ENCODE measurements around the gene SCN8A.
"Not testable (repeated sequence)": the region's sequence is repeated elsewhere in the genome, so short reads cannot be mapped to it uniquely, and the experiment has no call there.

Gene SCN8A

DNA sequence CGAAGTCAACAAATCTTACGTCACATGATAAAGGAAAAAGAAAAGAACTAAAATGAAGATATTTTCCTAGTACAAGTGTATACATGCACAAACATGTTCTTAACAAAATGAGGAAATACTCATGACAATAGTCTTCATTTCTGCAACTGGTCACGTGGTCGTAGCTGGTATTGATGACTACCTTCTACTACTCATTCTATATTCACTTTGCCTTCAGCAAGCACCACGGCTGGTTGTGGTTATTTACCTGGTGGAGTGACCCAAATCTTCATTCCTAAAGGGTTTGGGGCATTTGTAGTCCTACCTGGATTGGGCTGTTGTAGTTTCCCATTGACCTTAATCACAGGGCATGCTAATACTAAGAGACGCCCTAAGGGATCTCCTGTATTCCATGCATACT, 206.3 kb downstream of the SCN8A start:
- no peaks in the 10 kb centered on the region for H3K9me3 ChIP-seq (ENCODE audit: control insufficient read depth, insufficient read depth, low read length)
- H3K36me3 ChIP-seq (ENCODE audit: insufficient read depth, low read length) = no peaks in the 10 kb centered on the region; the same call in 1 of the 2 replicates
- H3K9ac ChIP-seq (ENCODE audit: low read depth, low read length) = no peak overlapping the region
- no peaks in the 10 kb centered on the region for H3K4me1 ChIP-seq (ENCODE audit: insufficient read depth, low read length)

DNA sequence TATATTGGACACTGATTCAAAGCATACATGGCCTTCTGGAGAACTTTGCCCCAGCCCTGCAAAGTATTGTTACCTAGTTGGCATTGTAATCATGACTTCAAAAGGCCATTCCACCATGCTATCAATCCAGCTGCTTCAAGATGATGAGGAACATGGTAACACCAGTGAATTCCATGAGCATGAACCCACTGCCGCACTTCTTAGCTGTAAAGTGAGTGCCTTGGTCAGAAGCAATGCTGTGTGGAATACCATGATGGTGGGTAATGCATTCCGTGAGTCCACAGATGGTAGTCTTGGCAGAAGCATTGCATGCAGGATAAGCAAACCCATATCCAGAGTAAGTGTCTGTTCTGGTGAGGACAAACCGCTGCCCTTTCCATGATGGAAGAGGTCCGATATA, 207.0 kb downstream of the SCN8A start:
- H3K9me3 ChIP-seq (ENCODE audit: control insufficient read depth, insufficient read depth, low read length); H3K4me1 ChIP-seq (ENCODE audit: insufficient read depth, low read length); H3K9ac ChIP-seq (ENCODE audit: low read depth, low read length); H3K36me3 ChIP-seq (ENCODE audit: insufficient read depth, low read length): not testable (repeated sequence)

DNA sequence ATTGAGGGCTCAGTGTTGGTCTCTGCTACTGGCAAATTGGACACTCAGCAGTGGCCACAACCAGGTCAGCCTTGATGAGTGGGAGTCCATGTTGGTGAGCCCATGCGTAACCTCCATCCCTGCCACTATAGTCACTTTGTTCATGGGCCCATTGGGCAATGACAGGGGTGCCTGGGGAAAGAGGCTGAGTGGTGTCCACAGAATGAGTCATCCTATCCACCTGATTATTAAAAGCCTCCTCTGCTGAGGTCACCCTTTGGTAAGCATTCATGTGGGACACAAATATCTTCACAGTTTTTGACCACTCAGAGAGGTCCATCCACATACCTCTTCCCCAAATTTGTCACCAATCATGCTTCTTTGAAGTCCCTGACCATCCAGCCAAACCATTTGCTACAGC, 207.5 kb downstream of the SCN8A start:
- Histone ChIP-seq H3K36me3 (ENCODE audit: insufficient read depth, low read length) (no peaks in the 10 kb centered on the region; the same call in 1 of the 2 replicates), H3K4me1 (ENCODE audit: insufficient read depth, low read length) (no peaks in the 10 kb centered on the region), H3K9ac (ENCODE audit: low read depth, low read length) (no peak overlapping the region), H3K9me3 (ENCODE audit: control insufficient read depth, insufficient read depth, low read length) (no peaks in the 10 kb centered on the region)

GRCh38 chr12:51801027-51801426, 210.0 kb downstream of the SCN8A start:
- Histone ChIP-seq H3K9ac (ENCODE audit: low read depth, low read length) (no peak overlapping the region), H3K9me3 (ENCODE audit: control insufficient read depth, insufficient read depth, low read length) (no peaks in the 10 kb centered on the region), H3K36me3 (ENCODE audit: insufficient read depth, low read length) (no peaks in the 10 kb centered on the region; the same call in 1 of the 2 replicates), H3K4me1 (ENCODE audit: insufficient read depth, low read length) (no peaks in the 10 kb centered on the region)

DNA sequence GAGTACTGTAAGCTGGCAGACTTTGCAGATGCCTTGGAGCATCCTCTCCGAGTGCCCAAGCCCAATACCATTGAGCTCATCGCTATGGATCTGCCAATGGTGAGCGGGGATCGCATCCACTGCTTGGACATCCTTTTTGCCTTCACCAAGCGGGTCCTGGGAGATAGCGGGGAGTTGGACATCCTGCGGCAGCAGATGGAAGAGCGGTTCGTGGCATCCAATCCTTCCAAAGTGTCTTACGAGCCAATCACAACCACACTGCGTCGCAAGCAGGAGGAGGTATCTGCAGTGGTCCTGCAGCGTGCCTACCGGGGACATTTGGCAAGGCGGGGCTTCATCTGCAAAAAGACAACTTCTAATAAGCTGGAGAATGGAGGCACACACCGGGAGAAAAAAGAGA, 215.9 kb downstream of the SCN8A start:
- H3K36me3 ChIP-seq (ENCODE audit: insufficient read depth, low read length) = no peaks in the 10 kb centered on the region; the same call in 1 of the 2 replicates
- H3K9ac ChIP-seq (ENCODE audit: low read depth, low read length) = no peak overlapping the region
- H3K4me1 ChIP-seq (ENCODE audit: insufficient read depth, low read length) = peaks cover 6% of the 10 kb centered on the region; the same call in 1 of the 2 replicates
- H3K9me3 ChIP-seq (ENCODE audit: control insufficient read depth, insufficient read depth, low read length) = no peaks in the 10 kb centered on the region

DNA sequence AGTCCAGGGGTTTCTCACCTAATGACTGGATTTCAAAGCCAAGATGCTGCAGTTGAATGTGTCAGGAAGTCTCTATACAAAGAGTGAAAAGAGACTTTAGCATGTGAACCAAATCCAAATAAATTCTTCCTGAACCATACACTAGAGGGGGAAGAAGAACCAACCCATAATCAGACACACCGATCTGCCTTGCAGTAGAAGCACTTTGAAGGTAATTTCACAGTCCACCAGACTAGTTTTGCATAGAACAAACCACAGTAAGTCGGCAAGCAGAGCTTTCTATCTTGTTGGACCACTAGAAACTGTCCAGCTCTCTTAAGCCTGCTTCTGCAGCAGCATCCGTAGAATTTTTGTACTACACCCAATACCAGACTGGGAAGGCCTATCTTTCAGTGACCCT, 218.2 kb downstream of the SCN8A start:
- Histone ChIP-seq H3K36me3 (ENCODE audit: insufficient read depth, low read length) (no peaks in the 10 kb centered on the region; the same call in 1 of the 2 replicates), H3K4me1 (ENCODE audit: insufficient read depth, low read length) (peaks cover 6% of the 10 kb centered on the region; the same call in 1 of the 2 replicates), H3K9me3 (ENCODE audit: control insufficient read depth, insufficient read depth, low read length) (no peaks in the 10 kb centered on the region), H3K9ac (ENCODE audit: low read depth, low read length) (no peak overlapping the region)

DNA sequence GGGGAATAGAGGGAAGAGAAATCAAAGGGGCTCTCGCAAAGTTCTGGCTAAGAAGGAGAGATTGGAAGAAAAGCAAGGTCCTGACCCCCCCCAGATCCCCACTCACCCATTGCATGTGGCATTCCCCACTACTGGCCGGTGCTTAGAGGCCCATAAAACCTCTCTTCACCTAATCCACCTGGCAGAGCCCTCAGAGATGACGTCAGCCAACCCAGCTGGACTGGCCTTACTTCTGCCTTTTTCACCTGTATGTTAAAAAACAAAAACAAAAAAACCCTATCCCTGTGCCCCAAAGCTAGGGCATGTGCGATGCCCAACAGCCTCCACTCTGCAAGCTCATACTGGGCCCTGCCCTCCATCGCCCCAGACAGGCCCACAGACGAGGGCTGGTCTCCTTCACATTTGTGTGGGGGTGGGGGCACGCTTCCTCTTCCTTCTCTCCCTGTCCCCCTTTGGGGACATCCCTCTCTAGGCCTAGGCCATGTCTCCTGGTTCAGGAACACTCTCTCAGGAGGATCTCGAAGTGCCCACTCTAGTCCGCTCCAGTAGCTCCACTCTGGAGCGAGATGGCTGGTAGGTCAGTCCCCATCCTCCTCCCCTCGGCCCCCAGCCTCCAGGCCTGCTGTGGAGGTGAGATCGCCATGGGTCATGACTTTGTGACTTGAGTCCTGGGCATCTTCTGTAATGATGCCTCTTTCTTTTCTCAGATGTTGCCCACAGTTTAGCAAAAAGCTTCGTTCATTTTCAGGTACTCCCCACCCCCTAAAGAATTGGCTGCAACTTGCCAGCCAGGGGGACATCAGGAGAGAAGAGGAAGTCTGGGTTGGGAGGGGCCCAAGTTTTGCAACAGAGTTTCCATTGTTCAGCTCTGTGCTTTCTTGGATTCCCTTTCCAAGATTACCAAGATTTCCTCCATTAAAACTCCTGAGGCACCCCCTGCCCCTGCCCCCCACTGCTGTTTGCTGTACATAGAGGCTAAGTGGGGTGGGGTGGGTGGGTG, 220.5 kb downstream of the SCN8A start:
- Histone ChIP-seq H3K9me3 (ENCODE audit: control insufficient read depth, insufficient read depth, low read length) (no peaks in the 10 kb centered on the region), H3K9ac (ENCODE audit: low read depth, low read length) (no peak overlapping the region), H3K4me1 (ENCODE audit: insufficient read depth, low read length) (peaks cover 9% of the 10 kb centered on the region), H3K36me3 (ENCODE audit: insufficient read depth, low read length) (no peaks in the 10 kb centered on the region)

DNA sequence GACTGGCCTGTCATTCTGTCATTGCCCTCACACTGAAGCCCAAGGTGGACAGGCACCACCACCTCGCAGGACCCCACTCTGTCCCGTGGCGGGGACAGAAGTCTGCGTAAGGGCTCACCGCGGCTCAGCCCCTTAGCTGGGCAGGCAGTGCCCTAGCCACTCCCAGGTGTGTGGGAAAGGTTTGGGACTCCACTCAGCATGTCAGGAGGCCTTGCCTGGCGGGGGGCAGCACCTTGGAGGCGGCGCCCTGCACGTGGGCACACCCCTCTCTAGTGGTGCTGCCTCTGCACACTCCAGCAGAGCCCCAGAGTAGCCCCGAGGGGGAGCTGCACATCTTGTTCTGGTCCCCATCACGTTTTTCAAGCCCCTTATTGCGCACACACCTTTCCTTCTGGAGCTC, 221.8 kb downstream of the SCN8A start:
- Histone ChIP-seq H3K9me3 (ENCODE audit: control insufficient read depth, insufficient read depth, low read length) (no peaks in the 10 kb centered on the region), H3K36me3 (ENCODE audit: insufficient read depth, low read length) (no peaks in the 10 kb centered on the region), H3K9ac (ENCODE audit: low read depth, low read length) (no peak overlapping the region), H3K4me1 (ENCODE audit: insufficient read depth, low read length) (peaks cover 13% of the 10 kb centered on the region)

- Histone ChIP-seq H3K9me3 (ENCODE audit: control insufficient read depth, insufficient read depth, low read length) (no peaks in the 10 kb centered on the region), H3K9ac (ENCODE audit: low read depth, low read length) (peak overlapping the region; percentile 74)
Observed at GRCh38 chr12:51813931-51814310, 222.9 kb downstream of the SCN8A start.

DNA sequence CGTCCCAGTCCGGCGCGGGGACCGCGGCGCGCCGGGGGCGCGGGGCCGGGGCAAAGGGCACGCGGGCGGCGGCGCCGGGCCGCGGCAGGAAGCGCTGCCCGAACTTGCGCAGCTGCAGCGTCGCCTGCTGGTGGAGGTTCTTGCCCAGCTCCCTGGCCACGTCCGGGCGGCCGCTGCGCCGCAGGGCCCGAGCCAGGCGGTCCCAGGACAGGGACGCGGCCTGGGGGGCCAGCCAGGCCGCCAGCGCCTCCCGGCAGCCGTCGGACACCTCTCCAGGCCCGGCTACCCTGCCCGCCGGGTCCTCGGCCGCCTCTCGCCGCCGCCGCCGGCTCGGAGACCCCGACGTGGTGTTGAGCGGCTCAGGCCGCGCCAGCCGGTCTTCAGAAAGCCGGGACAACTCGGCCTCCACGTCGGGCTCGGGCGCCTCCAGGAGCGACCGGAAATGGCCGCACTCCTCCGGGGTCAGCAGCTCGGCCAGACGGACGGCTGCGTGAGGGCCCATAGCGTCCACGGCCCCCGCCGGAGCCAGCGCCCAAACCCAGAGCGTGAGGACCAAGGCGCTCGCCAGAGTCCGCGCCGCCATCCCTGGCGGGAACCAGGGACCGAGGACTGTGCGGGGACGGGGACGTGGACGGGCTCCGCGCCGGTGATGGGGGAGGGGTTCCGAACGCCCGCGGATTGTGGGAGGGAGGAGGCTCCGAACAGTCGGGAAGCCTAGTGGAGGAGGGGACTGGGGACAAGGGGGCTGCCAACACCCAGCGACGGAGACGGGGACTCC, 223.5 kb downstream of the SCN8A start:
- Histone ChIP-seq H3K36me3 (ENCODE audit: insufficient read depth, low read length) (no peaks in the 10 kb centered on the region), H3K9ac (ENCODE audit: low read depth, low read length) (peak overlapping the region; percentile 74), H3K9me3 (ENCODE audit: control insufficient read depth, insufficient read depth, low read length) (no peaks in the 10 kb centered on the region), H3K4me1 (ENCODE audit: insufficient read depth, low read length) (peaks cover 13% of the 10 kb centered on the region)

More at GRCh38 chr12:51813931-51814310, 222.9 kb downstream of the SCN8A start:
- Histone ChIP-seq H3K4me1 (ENCODE audit: insufficient read depth, low read length) (peaks cover 13% of the 10 kb centered on the region), H3K36me3 (ENCODE audit: insufficient read depth, low read length) (no peaks in the 10 kb centered on the region)

- Histone ChIP-seq H3K9ac (ENCODE audit: low read depth, low read length) (no peak overlapping the region; the same call in 1 of the 2 replicates), H3K4me1 (ENCODE audit: insufficient read depth, low read length) (peaks cover 13% of the 10 kb centered on the region), H3K9me3 (ENCODE audit: control insufficient read depth, insufficient read depth, low read length) (no peaks in the 10 kb centered on the region), H3K36me3 (ENCODE audit: insufficient read depth, low read length) (no peaks in the 10 kb centered on the region)
Observed at GRCh38 chr12:51815571-51815970, 224.5 kb downstream of the SCN8A start.

DNA sequence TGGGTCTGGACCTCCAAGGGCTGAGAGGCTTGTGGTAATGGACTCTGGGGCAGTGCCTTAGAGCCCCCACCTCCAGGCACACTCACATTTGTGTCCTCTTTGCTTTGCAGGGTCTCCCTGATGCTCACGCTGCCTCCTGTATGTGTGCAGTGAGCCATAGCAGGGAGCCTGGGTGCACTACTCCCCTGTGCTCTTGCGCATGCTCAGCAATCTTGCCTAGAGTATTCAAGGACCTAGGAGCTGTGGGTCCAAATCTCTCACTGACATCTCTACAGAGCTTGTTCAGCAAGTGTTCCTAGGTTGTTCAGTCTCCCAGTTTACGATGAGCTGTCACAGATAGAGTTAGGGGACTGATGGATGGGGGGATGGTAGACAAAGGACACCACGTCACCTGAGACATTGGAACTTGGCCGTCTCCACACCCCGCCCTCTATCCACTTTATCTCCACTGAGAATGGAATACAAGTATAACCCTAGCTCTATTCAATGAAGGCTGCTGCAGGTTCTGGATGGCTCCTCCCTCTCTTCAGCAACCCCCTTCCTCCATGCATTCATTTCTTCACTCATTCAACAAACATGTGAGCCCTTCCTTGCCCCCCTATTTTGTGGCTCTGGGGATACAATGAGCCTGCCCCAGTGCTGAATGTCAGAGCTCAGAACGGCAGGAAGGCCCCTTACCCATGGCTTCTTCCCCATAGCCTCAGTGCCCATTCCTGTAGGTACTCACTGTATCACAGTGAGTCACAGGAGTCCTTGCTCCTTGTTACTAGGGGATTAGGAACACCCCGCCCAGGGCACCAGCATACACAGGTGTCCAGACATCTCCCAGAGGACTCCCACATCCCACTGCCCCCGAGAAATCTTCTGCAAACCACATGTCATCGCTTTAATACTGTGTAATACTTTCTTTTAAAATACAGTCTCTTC, 226.3 kb downstream of the SCN8A start:
- H3K36me3 ChIP-seq (ENCODE audit: insufficient read depth, low read length) = no peaks in the 10 kb centered on the region
- H3K9ac ChIP-seq (ENCODE audit: low read depth, low read length) = no peak overlapping the region
- peaks cover 7% of the 10 kb centered on the region for H3K4me1 ChIP-seq (ENCODE audit: insufficient read depth, low read length)
- H3K9me3 ChIP-seq (ENCODE audit: control insufficient read depth, insufficient read depth, low read length) = no peaks in the 10 kb centered on the region

- H3K9ac ChIP-seq (ENCODE audit: low read depth, low read length) = no peak overlapping the region
- H3K36me3 ChIP-seq (ENCODE audit: insufficient read depth, low read length) = no peaks in the 10 kb centered on the region
- peaks cover 7% of the 10 kb centered on the region for H3K4me1 ChIP-seq (ENCODE audit: insufficient read depth, low read length)
- no peaks in the 10 kb centered on the region for H3K9me3 ChIP-seq (ENCODE audit: control insufficient read depth, insufficient read depth, low read length)
Observed at GRCh38 chr12:51818086-51818485, 227.1 kb downstream of the SCN8A start.

All from ES-I3 (cell line).